ENCODE data around the gene KCNH2.

DNA sequence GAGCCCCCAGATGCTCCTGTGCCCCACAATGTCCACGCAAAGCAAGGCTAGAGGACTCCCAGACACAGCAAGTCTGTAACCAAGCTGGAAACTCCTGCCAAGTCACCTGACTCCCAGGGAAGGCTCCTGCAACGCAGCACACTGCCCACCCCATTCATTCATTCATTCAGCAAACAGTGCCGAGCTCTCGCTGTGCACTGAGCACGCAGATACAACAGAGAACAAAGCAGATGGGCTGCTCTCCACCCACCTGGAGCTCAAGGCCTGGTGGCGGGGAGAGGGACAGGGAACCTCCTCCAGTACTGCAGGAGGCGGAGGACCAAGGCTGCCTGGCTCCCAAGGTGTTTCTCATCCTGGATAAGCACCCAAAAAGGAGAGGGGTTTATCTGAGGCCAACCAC is 8.6 kb downstream of the KCNH2 start:
- no peak for TF ChIP-seq POLR2AphosphoS5 (IDR thresholded peaks at IDR 0.05; ENCODE audit: low read depth)
- TF ChIP-seq, protein P1, sequence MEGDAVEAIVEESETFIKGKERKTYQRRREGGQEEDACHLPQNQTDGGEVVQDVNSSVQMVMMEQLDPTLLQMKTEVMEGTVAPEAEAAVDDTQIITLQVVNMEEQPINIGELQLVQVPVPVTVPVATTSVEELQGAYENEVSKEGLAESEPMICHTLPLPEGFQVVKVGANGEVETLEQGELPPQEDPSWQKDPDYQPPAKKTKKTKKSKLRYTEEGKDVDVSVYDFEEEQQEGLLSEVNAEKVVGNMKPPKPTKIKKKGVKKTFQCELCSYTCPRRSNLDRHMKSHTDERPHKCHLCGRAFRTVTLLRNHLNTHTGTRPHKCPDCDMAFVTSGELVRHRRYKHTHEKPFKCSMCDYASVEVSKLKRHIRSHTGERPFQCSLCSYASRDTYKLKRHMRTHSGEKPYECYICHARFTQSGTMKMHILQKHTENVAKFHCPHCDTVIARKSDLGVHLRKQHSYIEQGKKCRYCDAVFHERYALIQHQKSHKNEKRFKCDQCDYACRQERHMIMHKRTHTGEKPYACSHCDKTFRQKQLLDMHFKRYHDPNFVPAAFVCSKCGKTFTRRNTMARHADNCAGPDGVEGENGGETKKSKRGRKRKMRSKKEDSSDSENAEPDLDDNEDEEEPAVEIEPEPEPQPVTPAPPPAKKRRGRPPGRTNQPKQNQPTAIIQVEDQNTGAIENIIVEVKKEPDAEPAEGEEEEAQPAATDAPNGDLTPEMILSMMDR (conservative IDR thresholded peaks at IDR 0.05; ENCODE audit: low read depth in 2 of 2) = no peak

Data from GM23338 (cell line).